MCF 10A (cell line): Measurements from ENCODE around the gene RASEF. TPM values are rescaled to one million over a fixed set of nuclear protein-coding genes. Genes with fewer than 3 reads are reported as not detected.

Experiments
- BruUV-seq: library from RNA; stranded (reverse); fragments of 400-500 nt; replicated peaks from 2 replicates; lab custom pipeline; 2021; lab: Mats Ljungman, UMichigan
- CTCF ChIA-PET: fragments of 300-600 bp; sonication (Branson Sonifier 250); formaldehyde crosslinking; extraction: SDS; loops from one replicate; lab custom pipeline; 2021; ENCODE audit warnings: antibody characterized with exemption, inconsistent platforms; lab: Yijun Ruan, JAX
- POLR2A ChIA-PET: fragments of 300-600, 350-650 bp; sonication (Branson Sonifier 250); formaldehyde crosslinking; extraction: SDS; loops from one replicate; lab custom pipeline; 2020; ENCODE audit warnings: antibody characterized with exemption, inconsistent platforms; lab: Yijun Ruan, JAX
- DNase-seq: peaks from one replicate; pipeline ENCODE4 v3.0.0-alpha.2; 2018; ENCODE audit not compliant: unreplicated experiment
- H3K27ac Mint-ChIP-seq: one replicate; pipeline ENCODE4 v1.8.0; 2022; ENCODE audit warnings: mild to moderate bottlenecking, low read depth, mixed read lengths; ENCODE audit not compliant: unreplicated experiment
- H3K27me3 Mint-ChIP-seq: one replicate; pipeline ENCODE4 v1.8.0; 2022; ENCODE audit warnings: mixed read lengths; ENCODE audit not compliant: insufficient read depth, unreplicated experiment
- H3K36me3 Mint-ChIP-seq: one replicate; pipeline ENCODE4 v1.8.0; 2022; ENCODE audit warnings: mild to moderate bottlenecking, moderate library complexity, mixed read lengths; ENCODE audit not compliant: insufficient read depth, unreplicated experiment
- H3K4me1 Mint-ChIP-seq: one replicate; pipeline ENCODE4 v1.8.0; 2022; ENCODE audit warnings: mixed read lengths; ENCODE audit not compliant: insufficient read depth, unreplicated experiment
- H3K4me3 Mint-ChIP-seq: one replicate; pipeline ENCODE4 v1.8.0; 2022; ENCODE audit warnings: mild to moderate bottlenecking, moderate library complexity, mixed read lengths; ENCODE audit not compliant: unreplicated experiment
- H3K9me3 Mint-ChIP-seq: one replicate; pipeline ENCODE4 v1.8.0; 2022; ENCODE audit warnings: mixed read lengths; ENCODE audit not compliant: unreplicated experiment
- CTCF ChIP-seq: fragments of 200-600 bp; IDR thresholded peaks from one replicate; pipeline ENCODE4 v1.8.0; 2022; ENCODE audit warnings: antibody characterized with exemption, mild to moderate bottlenecking; ENCODE audit not compliant: unreplicated experiment
- intact Hi-C: fragments of 100-400 bp; cut with micrococcal nuclease; formaldehyde crosslinking; loops from 2 replicates; pipeline ENCODE4 v1.14.1; 2022
- total RNA-seq: library from RNA; stranded (reverse); gene quantifications from 2 replicates; pipeline ENCODE4 v1.2.3, GENCODE V29; 2022

The RASEF gene
- total RNA-seq, 1 experiment from 2014 or later: 7.5 TPM

- intact Hi-C loops: no loop called here
- Mint-ChIP-seq H3K36me3 (no peaks in the 10 kb centered on the region), H3K9me3 (no peaks in the 10 kb centered on the region), H3K4me1 (no peaks in the 10 kb centered on the region), H3K4me3 (no peak overlapping the region), H3K27me3 (no peaks in the 10 kb centered on the region), H3K27ac (no peak overlapping the region)
- ChIA-PET CTCF (interaction anchor here (0.7 to 0.9 kb wide), 3 partner anchors 11 to 283 kb away, joined by 3 to 4 read pairs (median 3); partner anchors contain the start of gene RASEF), POLR2A (interaction anchor here (0.6 to 2.9 kb wide), 7 partner anchors 9 to 1671 kb away, joined by 3 to 11 read pairs (median 4); partner anchors contain the start of gene RASEF)
- DNase-seq: no peak
- TF ChIP-seq CTCF: no peak
- no TSS peak for BruUV-seq
These were observed 50.6 kb downstream of the RASEF start for GRCh38 chr9:83012168-83012921.

- Mint-ChIP-seq H3K36me3 (no peaks in the 10 kb centered on the region), H3K4me3 (no peak overlapping the region), H3K27me3 (no peaks in the 10 kb centered on the region), H3K4me1 (no peaks in the 10 kb centered on the region), H3K27ac (no peak overlapping the region), H3K9me3 (no peaks in the 10 kb centered on the region)
- POLR2A ChIA-PET: interaction anchor here (0.6 to 2.9 kb wide), 4 partner anchors 9 to 1671 kb away, joined by 3 to 11 read pairs (median 5); partner anchors contain the start of gene RASEF
- TF ChIP-seq CTCF: no peak
- CTCF ChIA-PET: interaction anchor here (0.9 kb wide), 1 partner anchor 52 kb away, joined by 4 read pairs; the partner anchor contains the start of gene RASEF
- intact Hi-C loops: no loop called here
- no TSS peak for BruUV-seq
- no peak for DNase-seq
These were observed 51.3 kb downstream of the RASEF start for GRCh38 chr9:83011611-83012010.

GRCh38 chr9:83007521-83008300 lies 55.2 kb downstream of the RASEF start:
- no peaks in the 10 kb centered on the region for H3K9me3 Mint-ChIP-seq
- BruUV-seq: no TSS peak
- no peaks in the 10 kb centered on the region for H3K36me3 Mint-ChIP-seq
- H3K27me3 Mint-ChIP-seq: no peaks in the 10 kb centered on the region
- H3K4me3 Mint-ChIP-seq: no peak overlapping the region
- intact Hi-C loops: no loop called here
- no peak for TF ChIP-seq CTCF
- CTCF ChIA-PET: interaction anchor here (0.6 kb wide), 1 partner anchor 1275 kb away, joined by 3 read pairs; no protein-coding TSS in a partner anchor
- no peaks in the 10 kb centered on the region for H3K4me1 Mint-ChIP-seq
- POLR2A ChIA-PET: interaction anchor here (1.9 kb wide), 1 partner anchor 54 kb away, joined by 4 read pairs; no protein-coding TSS in a partner anchor
- no peak overlapping the region for H3K27ac Mint-ChIP-seq
- no peak for DNase-seq

- no TSS peak for BruUV-seq
- intact Hi-C loops: no loop called here
These were observed 56.6 kb downstream of the RASEF start for GRCh38 chr9:83006378-83006777.

More at GRCh38 chr9:83006378-83006777, 56.6 kb downstream of the RASEF start:
- ChIA-PET CTCF (no interaction called here), POLR2A (interaction anchor here (1.0 to 1.9 kb wide), 2 partner anchors 8 to 56 kb away, joined by 3 to 4 read pairs; no protein-coding TSS in a partner anchor)
- Mint-ChIP-seq H3K4me3 (no peak overlapping the region), H3K4me1 (peaks cover 4% of the 10 kb centered on the region), H3K27me3 (no peaks in the 10 kb centered on the region), H3K36me3 (no peaks in the 10 kb centered on the region), H3K27ac (no peak overlapping the region), H3K9me3 (no peaks in the 10 kb centered on the region)
- TF ChIP-seq CTCF: no peak
- no peak for DNase-seq
